ENCODE results near the gene NTNG1. TPM values are rescaled to one million over a fixed set of nuclear protein-coding genes. Genes with fewer than 3 reads are reported as not detected.

Gene NTNG1
- total and polyA plus RNA-seq, 2 of the 4 experiments (the other 2 are of a cell fraction), result 1.2 to 2.3 TPM

DNA sequence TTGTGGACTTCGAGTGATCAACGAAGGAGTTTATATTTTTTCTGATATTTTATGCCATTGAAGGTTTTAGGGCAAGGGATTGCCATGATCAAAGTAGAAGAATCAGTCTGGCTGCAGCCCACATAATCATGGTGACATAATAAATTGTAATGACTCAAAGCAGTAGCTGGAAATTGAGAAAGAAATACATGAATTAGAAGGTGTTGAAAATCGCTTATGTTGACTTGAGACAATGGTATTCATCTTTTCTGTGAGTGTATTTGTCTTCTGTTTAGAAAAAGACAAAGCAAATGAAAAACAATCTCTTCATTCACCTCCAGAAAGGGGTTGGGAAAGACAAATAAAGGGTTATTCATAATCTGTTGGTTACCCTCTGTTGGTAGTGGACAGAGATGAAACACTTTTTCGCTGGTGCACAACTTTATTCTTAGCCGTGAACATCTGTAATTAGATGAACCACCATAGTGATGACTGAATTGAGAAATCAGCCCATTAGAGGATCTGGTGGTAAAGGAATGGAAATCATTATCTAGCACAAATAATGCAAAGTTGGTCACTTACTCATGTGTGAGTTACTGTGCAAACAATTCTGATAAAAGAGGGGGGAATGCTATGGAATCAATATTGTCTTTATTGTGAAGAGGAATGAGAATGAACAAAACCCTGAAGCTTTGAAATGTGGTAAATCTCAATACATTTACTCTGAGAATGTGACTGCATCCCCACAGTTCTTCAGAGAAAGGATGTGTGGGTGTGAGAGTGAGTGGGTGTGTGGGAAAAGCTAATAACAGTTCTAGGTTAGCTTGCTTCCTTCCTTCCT is 121.8 kb downstream of the NTNG1 start:
- no peak for ATAC-seq (ENCODE audit: low read depth)
- in situ Hi-C loops (cut with MboI; ENCODE audit: low sequenced_read_pairs), result no loop called here
- BruUV-seq (replicated peaks), result no TSS peak
- H4K20me1 ChIP-seq (ENCODE audit: insufficient read depth, low read length), result no peaks in the 10 kb centered on the region
- H2BK120ac ChIP-seq (ENCODE audit: low read depth, low read length), result no peak overlapping the region
- H4K8ac ChIP-seq (ENCODE audit: low read depth in 2 of 2, low read length in 2 of 2), result no peak overlapping the region
- no peak overlapping the region for H3K56ac ChIP-seq (ENCODE audit: extremely low read depth, insufficient read depth, low read length)
- H3K27me3 ChIP-seq (ENCODE audit: control insufficient read depth, insufficient read depth, low read length), result no peaks in the 10 kb centered on the region
- H3K79me1 ChIP-seq (ENCODE audit: low read depth in 1 of 2, low read length in 2 of 2), result no peaks in the 10 kb centered on the region
- H4K5ac ChIP-seq (ENCODE audit: low read depth, low read length), result no peak overlapping the region
- no peaks in the 10 kb centered on the region for H3K9me3 ChIP-seq (ENCODE audit: control insufficient read depth, insufficient read depth, low read length)
- ChIA-PET CTCF (no interaction called here), POLR2A (ENCODE audit: unreplicated experiment) (no interaction called here)
- H2BK15ac ChIP-seq (ENCODE audit: low read depth, low read length), result no peak overlapping the region
- DNase-seq, result no peak
- WGBS, 2 experiments (ENCODE audit: extremely low coverage in 2 of 2, insufficient read length in 1 of 2), result 100% methylated on average over 2 of the region's 5 CpGs; no CpG with 5 or more reads in 1 of the 2 experiments
- H3K36me3 ChIP-seq (ENCODE audit: control insufficient read depth, insufficient read depth, low read length), result no peaks in the 10 kb centered on the region
- H2BK5ac ChIP-seq (ENCODE audit: low read depth, low read length, poor library complexity, severe bottlenecking), result no peak overlapping the region
- intact Hi-C loops (cut with micrococcal nuclease), result no loop called here
- H2AK5ac ChIP-seq (ENCODE audit: low read depth, low read length), result no peak overlapping the region
- H2AFZ ChIP-seq (replicated peaks; ENCODE audit: low read length, poor library complexity), result no peak overlapping the region
- no peak overlapping the region for H4K91ac ChIP-seq (ENCODE audit: insufficient read depth, low read depth, low read length)
- no peak overlapping the region for H3K27ac ChIP-seq (ENCODE audit: insufficient read depth, low read length)
- H3K18ac ChIP-seq (ENCODE audit: low read depth, low read length), result no peak overlapping the region
- dilution Hi-C loops (cut with HindIII; ENCODE audit: low sequenced_read_pairs, unreplicated experiment), result no loop called here
- no peak overlapping the region for H3K4me3 ChIP-seq (ENCODE audit: insufficient read depth, low read depth, low read length)
- no peak overlapping the region for H3K14ac ChIP-seq (replicated peaks; ENCODE audit: low read depth, low read length)
- no peak overlapping the region for H3K9ac ChIP-seq (ENCODE audit: low read depth, low read length)
- no peaks in the 10 kb centered on the region for H3K9me1 ChIP-seq (ENCODE audit: insufficient read depth, low read length)
- H2BK20ac ChIP-seq (ENCODE audit: low read depth, low read length), result no peak overlapping the region
- TF ChIP-seq BHLHE40 (IDR thresholded peaks at IDR 0.05; ENCODE audit: low read depth, low read length) (no peak), POLR2A (IDR thresholded peaks at IDR 0.05; ENCODE audit: low read depth, low read length) (no peak), MAFK (IDR thresholded peaks at IDR 0.05; ENCODE audit: low read depth, low read length) (no peak), RCOR1 (IDR thresholded peaks at IDR 0.05; ENCODE audit: insufficient replicate concordance, low read length) (no peak), CHD1 (IDR thresholded peaks at IDR 0.05; ENCODE audit: low read depth, low read length) (no peak), RFX5 (IDR thresholded peaks at IDR 0.05; ENCODE audit: low read depth, low read length) (no peak), MXI1 (IDR thresholded peaks at IDR 0.05; ENCODE audit: borderline replicate concordance, low read depth, low read length) (no peak), NFE2L2 (IDR thresholded peaks at IDR 0.05; ENCODE audit: low read depth, low read length) (no peak)
- no peak overlapping the region for H2AK9ac ChIP-seq (replicated peaks; ENCODE audit: low read depth, low read length, poor library complexity)
- no peaks in the 10 kb centered on the region for H3K4me1 ChIP-seq (ENCODE audit: control insufficient read depth, insufficient read depth, low read length)
- H3K4me2 ChIP-seq (ENCODE audit: low read depth, low read length), result no peak overlapping the region
- H3K23ac ChIP-seq (ENCODE audit: low read depth, low read length), result no peak overlapping the region
- H3K4ac ChIP-seq (ENCODE audit: low read depth, low read length), result no peak overlapping the region

All from IMR-90 (cell line).